ENCODE data around the gene COL23A1.

DNA sequence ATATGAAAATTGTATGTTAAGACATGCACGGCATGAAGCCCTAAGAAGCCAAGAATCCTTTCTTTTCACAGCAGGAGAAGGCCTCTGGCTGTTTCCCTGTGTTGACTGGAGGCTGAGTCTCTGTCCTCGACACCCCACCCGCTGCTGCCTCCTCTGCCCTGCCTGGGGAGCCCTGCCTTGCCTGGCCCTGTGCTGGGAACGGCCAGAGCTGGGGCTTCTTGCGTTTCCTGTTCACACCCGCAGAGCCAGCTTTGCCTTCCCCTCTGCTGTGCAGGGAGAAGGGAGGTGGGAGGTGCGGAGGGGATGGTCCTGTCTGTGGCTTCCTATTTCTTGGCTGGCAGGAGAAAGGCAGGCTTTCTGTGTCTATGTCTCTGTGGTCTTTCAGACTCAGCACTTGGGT is 396.2 kb downstream of the COL23A1 start:
- no peak for TF ChIP-seq EZH2 (IDR thresholded peaks at IDR 0.05; ENCODE audit: borderline replicate concordance, low read depth, low read length, poor library complexity, severe bottlenecking)
- TF ChIP-seq, protein P1, sequence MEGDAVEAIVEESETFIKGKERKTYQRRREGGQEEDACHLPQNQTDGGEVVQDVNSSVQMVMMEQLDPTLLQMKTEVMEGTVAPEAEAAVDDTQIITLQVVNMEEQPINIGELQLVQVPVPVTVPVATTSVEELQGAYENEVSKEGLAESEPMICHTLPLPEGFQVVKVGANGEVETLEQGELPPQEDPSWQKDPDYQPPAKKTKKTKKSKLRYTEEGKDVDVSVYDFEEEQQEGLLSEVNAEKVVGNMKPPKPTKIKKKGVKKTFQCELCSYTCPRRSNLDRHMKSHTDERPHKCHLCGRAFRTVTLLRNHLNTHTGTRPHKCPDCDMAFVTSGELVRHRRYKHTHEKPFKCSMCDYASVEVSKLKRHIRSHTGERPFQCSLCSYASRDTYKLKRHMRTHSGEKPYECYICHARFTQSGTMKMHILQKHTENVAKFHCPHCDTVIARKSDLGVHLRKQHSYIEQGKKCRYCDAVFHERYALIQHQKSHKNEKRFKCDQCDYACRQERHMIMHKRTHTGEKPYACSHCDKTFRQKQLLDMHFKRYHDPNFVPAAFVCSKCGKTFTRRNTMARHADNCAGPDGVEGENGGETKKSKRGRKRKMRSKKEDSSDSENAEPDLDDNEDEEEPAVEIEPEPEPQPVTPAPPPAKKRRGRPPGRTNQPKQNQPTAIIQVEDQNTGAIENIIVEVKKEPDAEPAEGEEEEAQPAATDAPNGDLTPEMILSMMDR (conservative IDR thresholded peaks at IDR 0.05; ENCODE audit: low read depth, low read length): no peak
